ENCODE results near the gene B4GALT2. TPM values are rescaled to one million over a fixed set of nuclear protein-coding genes. Genes with fewer than 3 reads are reported as not detected.
A peak's percentile ranks its signal among the peaks of the same experiment; 100 is the strongest.

B4GALT2 gene
- total and polyA plus RNA-seq, 2 donors (not counting 3 experiments of a cell fraction or from before 2014, with no cell fraction given) = 80.0 to 103 TPM

DNA sequence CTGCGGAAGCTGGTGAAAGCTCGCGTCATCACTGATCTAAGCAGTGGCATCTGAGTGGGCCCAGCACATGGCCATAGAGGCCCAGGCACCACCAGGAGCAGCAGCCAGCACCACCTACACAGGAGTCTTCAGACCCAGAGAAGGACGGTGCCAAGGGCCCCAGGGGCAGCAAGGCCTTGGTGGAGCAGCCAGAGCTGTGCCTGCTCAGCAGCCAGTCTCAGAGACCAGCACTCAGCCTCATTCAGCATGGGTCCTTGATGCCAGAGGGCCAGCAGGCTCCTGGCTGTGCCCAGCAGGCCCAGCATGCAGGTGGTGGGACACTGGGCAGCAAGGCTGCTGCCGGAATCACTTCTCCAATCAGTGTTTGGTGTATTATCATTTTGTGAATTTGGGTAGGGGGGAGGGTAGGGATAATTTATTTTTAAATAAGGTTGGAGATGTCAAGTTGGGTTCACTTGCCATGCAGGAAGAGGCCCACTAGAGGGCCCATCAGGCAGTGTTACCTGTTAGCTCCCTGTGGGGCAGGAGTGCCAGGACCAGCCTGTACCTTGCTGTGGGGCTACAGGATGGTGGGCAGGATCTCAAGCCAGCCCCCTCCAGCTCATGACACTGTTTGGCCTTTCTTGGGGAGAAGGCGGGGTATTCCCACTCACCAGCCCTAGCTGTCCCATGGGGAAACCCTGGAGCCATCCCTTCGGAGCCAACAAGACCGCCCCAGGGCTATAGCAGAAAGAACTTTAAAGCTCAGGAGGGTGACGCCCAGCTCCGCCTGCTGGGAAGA lies 48.7 kb upstream of the B4GALT2 start:
- peaks cover 3 to 4% of the 10 kb centered on the region in 2 experiments for H3K36me3 ChIP-seq (ENCODE audit: control insufficient read depth in 2 of 2, extremely low read depth in 1 of 2, insufficient read depth in 2 of 2, low read length in 2 of 2)
- no peaks in the 10 kb centered on the region for H4K20me1 ChIP-seq (replicated peaks; ENCODE audit: control insufficient read depth, extremely low read depth, insufficient read depth, low read length)
- H3K4me3 ChIP-seq (replicated peaks in 1 of 3; ENCODE audit: insufficient read depth in 1 of 3, low read depth in 1 of 3, low read length in 3 of 3) = no peak overlapping the region
- H3K9me1 ChIP-seq (replicated peaks; ENCODE audit: control insufficient read depth, extremely low read depth, insufficient read depth, low read length) = no peaks in the 10 kb centered on the region
- DNase-seq (ENCODE audit: low read depth, low spot score) (no peak), FAIRE-seq (no peak)
- no peak overlapping the region for H3K4me2 ChIP-seq (ENCODE audit: insufficient read depth, low read length)
- intact Hi-C loops (cut with micrococcal nuclease) (loop anchor here (5.0 kb wide), 2 partner anchors 78 to 278 kb away; partner anchors contain the start of gene KDM4A), dilution Hi-C loops (cut with MboI; ENCODE audit: extremely low pct_ligation_motif_present, low sequenced_read_pairs) (loop anchor here (25.0 kb wide), 1 partner anchor 168 kb away; no protein-coding TSS in a partner anchor)
- POLR2A ChIA-PET = no interaction called here
- TF ChIP-seq FOS (IDR thresholded peaks at IDR 0.05; ENCODE audit: borderline replicate concordance, insufficient read depth, low read length) = no peak
- TF ChIP-seq, protein P1, sequence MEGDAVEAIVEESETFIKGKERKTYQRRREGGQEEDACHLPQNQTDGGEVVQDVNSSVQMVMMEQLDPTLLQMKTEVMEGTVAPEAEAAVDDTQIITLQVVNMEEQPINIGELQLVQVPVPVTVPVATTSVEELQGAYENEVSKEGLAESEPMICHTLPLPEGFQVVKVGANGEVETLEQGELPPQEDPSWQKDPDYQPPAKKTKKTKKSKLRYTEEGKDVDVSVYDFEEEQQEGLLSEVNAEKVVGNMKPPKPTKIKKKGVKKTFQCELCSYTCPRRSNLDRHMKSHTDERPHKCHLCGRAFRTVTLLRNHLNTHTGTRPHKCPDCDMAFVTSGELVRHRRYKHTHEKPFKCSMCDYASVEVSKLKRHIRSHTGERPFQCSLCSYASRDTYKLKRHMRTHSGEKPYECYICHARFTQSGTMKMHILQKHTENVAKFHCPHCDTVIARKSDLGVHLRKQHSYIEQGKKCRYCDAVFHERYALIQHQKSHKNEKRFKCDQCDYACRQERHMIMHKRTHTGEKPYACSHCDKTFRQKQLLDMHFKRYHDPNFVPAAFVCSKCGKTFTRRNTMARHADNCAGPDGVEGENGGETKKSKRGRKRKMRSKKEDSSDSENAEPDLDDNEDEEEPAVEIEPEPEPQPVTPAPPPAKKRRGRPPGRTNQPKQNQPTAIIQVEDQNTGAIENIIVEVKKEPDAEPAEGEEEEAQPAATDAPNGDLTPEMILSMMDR (IDR thresholded peaks at IDR 0.05; ENCODE audit: extremely low read depth in 1 of 2, insufficient read depth in 1 of 2, low read depth in 1 of 2, low read length in 2 of 2) = peak; percentile 37 to 46
- H3K79me2 ChIP-seq (ENCODE audit: control insufficient read depth, insufficient read depth, low read length) = no peaks in the 10 kb centered on the region
- no peak overlapping the region for H3K27ac ChIP-seq (ENCODE audit: insufficient read depth, low read depth, low read length)
- CTCF ChIA-PET = interaction anchor here (0.6 to 18.1 kb wide), 9 partner anchors 9 to 166 kb away, joined by 3 to 965 read pairs (median 3); no protein-coding TSS in a partner anchor
- H3K9ac ChIP-seq (replicated peaks; ENCODE audit: extremely low read depth, insufficient read depth, low read length) = no peak overlapping the region
- H3K27me3 ChIP-seq (ENCODE audit: control insufficient read depth in 2 of 2, insufficient read depth in 2 of 2, low read length in 2 of 2) = peaks cover 0 to 9% of the 10 kb centered on the region in 2 experiments
- H2AFZ ChIP-seq (ENCODE audit: low read depth, low read length) = no peak overlapping the region
- H3K4me1 ChIP-seq (ENCODE audit: control insufficient read depth, extremely low read depth, insufficient read depth, low read length) = peaks cover 5% of the 10 kb centered on the region
- no peaks in the 10 kb centered on the region for H3K9me3 ChIP-seq (replicated peaks; ENCODE audit: control insufficient read depth, insufficient read depth, low read length)
- no TSS peak for BruUV-seq (replicated peaks)

DNA sequence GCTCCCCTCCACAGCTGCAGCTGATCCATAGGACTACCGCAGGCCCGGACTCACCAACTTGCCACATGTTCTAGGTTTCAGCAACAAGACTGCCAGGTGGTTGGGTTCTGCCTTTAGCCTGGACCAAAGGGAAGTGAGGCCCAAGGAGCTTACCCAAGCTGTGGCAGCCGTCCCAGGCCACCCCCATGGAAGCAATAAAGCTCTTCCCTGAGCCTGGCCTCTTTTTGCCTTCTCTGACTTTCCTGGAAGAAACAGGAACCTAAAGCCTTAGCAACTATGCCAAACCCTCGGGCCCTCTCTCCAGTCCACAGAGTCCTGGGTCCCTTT lies 48.1 kb upstream of the B4GALT2 start:
- no peak overlapping the region for H3K9ac ChIP-seq (replicated peaks; ENCODE audit: extremely low read depth, insufficient read depth, low read length)
- H3K36me3 ChIP-seq (ENCODE audit: control insufficient read depth in 2 of 2, extremely low read depth in 1 of 2, insufficient read depth in 2 of 2, low read length in 2 of 2) = no peaks in the 10 kb centered on the region
- ChIA-PET CTCF (interaction anchor here (0.8 to 18.1 kb wide), 7 partner anchors 9 to 167 kb away, joined by 3 to 965 read pairs (median 4); no protein-coding TSS in a partner anchor), POLR2A (no interaction called here)
- no peak overlapping the region for H3K27ac ChIP-seq (ENCODE audit: insufficient read depth, low read depth, low read length)
- no peaks in the 10 kb centered on the region for H3K79me2 ChIP-seq (ENCODE audit: control insufficient read depth, insufficient read depth, low read length)
- FAIRE-seq = no peak
- no peak overlapping the region for H3K4me3 ChIP-seq (replicated peaks in 1 of 3; ENCODE audit: insufficient read depth in 1 of 3, low read depth in 1 of 3, low read length in 3 of 3)
- no TSS peak for BruUV-seq (replicated peaks)
- H2AFZ ChIP-seq (ENCODE audit: low read depth, low read length) = no peak overlapping the region
- H3K27me3 ChIP-seq (ENCODE audit: control insufficient read depth in 2 of 2, insufficient read depth in 2 of 2, low read length in 2 of 2) = peaks cover 0 to 9% of the 10 kb centered on the region in 2 experiments
- TF ChIP-seq, protein P1 (IDR thresholded peaks at IDR 0.05; ENCODE audit: extremely low read depth in 1 of 2, insufficient read depth in 1 of 2, low read depth in 1 of 2, low read length in 2 of 2) = no peak
- TF ChIP-seq POLR2AphosphoS5 (IDR thresholded peaks at IDR 0.05; ENCODE audit: insufficient read depth, low read depth, low read length) = no peak
- TF ChIP-seq GATA2 (IDR thresholded peaks at IDR 0.05; ENCODE audit: insufficient read depth, insufficient read length, low read depth, low read length) = no peak
- TF ChIP-seq, protein P2, sequence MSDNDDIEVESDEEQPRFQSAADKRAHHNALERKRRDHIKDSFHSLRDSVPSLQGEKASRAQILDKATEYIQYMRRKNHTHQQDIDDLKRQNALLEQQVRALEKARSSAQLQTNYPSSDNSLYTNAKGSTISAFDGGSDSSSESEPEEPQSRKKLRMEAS (IDR thresholded peaks at IDR 0.05; ENCODE audit: insufficient read depth, insufficient read length) = no peak
- TF ChIP-seq JUN (IDR thresholded peaks at IDR 0.05; ENCODE audit: borderline replicate concordance, insufficient read depth, insufficient read length, low read depth) = no peak
- TF ChIP-seq MYC (IDR thresholded peaks at IDR 0.05; ENCODE audit: low read depth, low read length) = no peak
- peaks cover 5% of the 10 kb centered on the region for H3K4me1 ChIP-seq (ENCODE audit: control insufficient read depth, extremely low read depth, insufficient read depth, low read length)
- dilution Hi-C loops (cut with MboI; ENCODE audit: extremely low pct_ligation_motif_present, low sequenced_read_pairs) (loop anchor here (25.0 kb wide), 1 partner anchor 169 kb away; no protein-coding TSS in a partner anchor), intact Hi-C loops (cut with micrococcal nuclease) (loop anchor here (5.0 kb wide), 2 partner anchors 79 to 279 kb away; partner anchors contain the start of gene KDM4A)
- H3K9me1 ChIP-seq (replicated peaks; ENCODE audit: control insufficient read depth, extremely low read depth, insufficient read depth, low read length) = no peaks in the 10 kb centered on the region
- DNase-seq (ENCODE audit: low read depth, low spot score) = no peak
- H3K9me3 ChIP-seq (replicated peaks; ENCODE audit: control insufficient read depth, insufficient read depth, low read length) = no peaks in the 10 kb centered on the region
- H3K4me2 ChIP-seq (ENCODE audit: insufficient read depth, low read length) = no peak overlapping the region
- no peaks in the 10 kb centered on the region for H4K20me1 ChIP-seq (replicated peaks; ENCODE audit: control insufficient read depth, extremely low read depth, insufficient read depth, low read length)

All from endothelial cell of umbilical vein (primary cell).